CD14-positive monocyte (primary cell): ENCODE results near the gene ENTPD2. TPM values are rescaled to one million over a fixed set of nuclear protein-coding genes. Genes with fewer than 3 reads are reported as not detected.
"Not testable (repeated sequence)": the region's sequence is repeated elsewhere in the genome, so short reads cannot be mapped to it uniquely, and the experiment has no call there.

ENCODE experiments used
- DNase-seq, 3 donors: peaks; one replicate each; pipeline ENCODE4 v3.0.0-alpha.2; 2011 to 2022
- H2AFZ ChIP-seq: 2 replicates; pipeline ENCODE4 v1.6.0; 2012; ENCODE audit warnings: mild to moderate bottlenecking, low read depth, low read length, inconsistent platforms; ENCODE audit not compliant: insufficient read depth, poor library complexity, severe bottlenecking
- H3K27ac ChIP-seq, 2 donors: 1 replicate in 1 of 2; 2 replicates in 1 of 2; pipeline ENCODE4 v1.5.1; 2012 to 2013; ENCODE audit warnings: low read length in 2 of 2, control low read depth in 1 of 2, inconsistent platforms in 1 of 2, low read depth in 1 of 2, mild to moderate bottlenecking in 1 of 2
- H3K27me3 ChIP-seq, 2 donors: one replicate each; pipeline versions ENCODE4 v1.6.0 to v1.6.1; 2011 to 2013; ENCODE audit warnings: low read length in 2 of 2; ENCODE audit not compliant: control insufficient read depth in 2 of 2, insufficient read depth in 2 of 2
- H3K36me3 ChIP-seq, 2 donors: replicated peaks in 1 of 2; 1 replicate in 1 of 2; 2 replicates in 1 of 2; pipeline versions ENCODE4 v1.5.1 to v1.6.1; 2012 to 2013; ENCODE audit warnings: low read length in 2 of 2, control low read depth in 1 of 2, inconsistent platforms in 1 of 2, mild to moderate bottlenecking in 1 of 2; ENCODE audit not compliant: insufficient read depth in 2 of 2, control insufficient read depth in 1 of 2
- H3K4me1 ChIP-seq, 2 donors: 1 replicate in 1 of 2; 2 replicates in 1 of 2; pipeline versions ENCODE4 v1.5.1 to v1.6.1; 2012 to 2013; ENCODE audit warnings: low read length in 2 of 2, control low read depth in 1 of 2, inconsistent platforms in 1 of 2, mild to moderate bottlenecking in 1 of 2, moderate library complexity in 1 of 2; ENCODE audit not compliant: insufficient read depth in 2 of 2, control insufficient read depth in 1 of 2
- H3K4me2 ChIP-seq: replicated peaks from 2 replicates; pipeline ENCODE3; 2012; ENCODE audit warnings: low read length, moderate library complexity, mild to moderate bottlenecking; ENCODE audit not compliant: poor library complexity, severe bottlenecking; ENCODE audit errors: extremely low read depth
- H3K4me3 ChIP-seq, 3 experiments: fragments of 200-600 bp in 1 of 3; sonication (generic) in 1 of 3; replicated peaks in 1 of 3; 1 replicate in 2 of 3; 2 replicates in 1 of 3; pipeline ENCODE4 v1.5.1; 2011 to 2013; ENCODE audit warnings: low read length in 3 of 3, mild to moderate bottlenecking in 3 of 3, control low read depth in 2 of 3, low read depth in 2 of 3, inconsistent platforms in 1 of 3, moderate library complexity in 1 of 3
- H3K79me2 ChIP-seq: 2 replicates; pipeline ENCODE4 v1.6.0; 2012; ENCODE audit warnings: mild to moderate bottlenecking, control low read depth, inconsistent platforms, low read length, moderate library complexity; ENCODE audit not compliant: insufficient read depth
- H3K9ac ChIP-seq: 2 replicates; pipeline ENCODE4 v1.6.0; 2017; ENCODE audit warnings: low read length, mild to moderate bottlenecking; ENCODE audit not compliant: insufficient read depth, poor library complexity, severe bottlenecking
- H3K9me3 ChIP-seq, 2 donors: replicated peaks in 1 of 2; 1 replicate in 1 of 2; 2 replicates in 1 of 2; pipeline versions ENCODE4 v1.5.1 to v1.6.1; 2012 to 2013; ENCODE audit warnings: low read length in 2 of 2, control low read depth in 1 of 2; ENCODE audit not compliant: control insufficient read depth in 1 of 2, insufficient read depth in 1 of 2
- H4K20me1 ChIP-seq: 2 replicates; pipeline ENCODE4 v1.6.0; 2012; ENCODE audit warnings: mild to moderate bottlenecking, low read length, control low read depth, moderate library complexity; ENCODE audit not compliant: insufficient read depth
- H3K27ac Mint-ChIP-seq, 7 donors: one replicate each; pipeline ENCODE4 v1.8.0; 2020; ENCODE audit warnings: mild to moderate bottlenecking in 7 of 7, mixed read lengths in 7 of 7, moderate library complexity in 6 of 7, inconsistent platforms in 2 of 7
- H3K27me3 Mint-ChIP-seq, 3 donors: one replicate each; pipeline ENCODE4 v1.8.0; 2021 to 2022; ENCODE audit warnings: low read depth in 3 of 3, mild to moderate bottlenecking in 3 of 3, mixed read lengths in 3 of 3, moderate library complexity in 3 of 3, inconsistent platforms in 1 of 3
- H3K36me3 Mint-ChIP-seq, 2 donors: one replicate each; pipeline ENCODE4 v1.8.0; 2020; ENCODE audit warnings: mixed read lengths in 2 of 2, inconsistent platforms in 1 of 2, mild to moderate bottlenecking in 1 of 2
- H3K4me1 Mint-ChIP-seq: one replicate; pipeline ENCODE4 v1.8.0; 2020; ENCODE audit warnings: mild to moderate bottlenecking, mixed read lengths
- H3K4me3 Mint-ChIP-seq, 2 donors: one replicate each; pipeline ENCODE4 v1.8.0; 2020; ENCODE audit warnings: mild to moderate bottlenecking in 2 of 2, mixed read lengths in 2 of 2, moderate library complexity in 1 of 2
- H3K9me3 Mint-ChIP-seq, 7 donors: one replicate each; pipeline ENCODE4 v1.8.0; 2020 to 2022; ENCODE audit warnings: mixed read lengths in 7 of 7, mild to moderate bottlenecking in 6 of 7, moderate library complexity in 6 of 7, inconsistent platforms in 2 of 7
- CTCF ChIP-seq: fragments of 200-600 bp; IDR thresholded peaks from one replicate; pipeline ENCODE4 v1.8.0; 2022; ENCODE audit warnings: antibody characterized with exemption, mild to moderate bottlenecking
- WGBS: methylation state at CpG from one replicate; pipeline ENCODE4 v1.1.5; 2013; ENCODE audit warnings: missing lambda C conversion rate; ENCODE audit not compliant: insufficient coverage; 5-methylcytosine and 5-hydroxymethylcytosine counted together
- intact Hi-C, 2 donors: fragments of 100-400 bp; cut with micrococcal nuclease; formaldehyde crosslinking; loops; one replicate each; pipeline versions ENCODE4 v1.15.0 to v1.15.1; 2023
- polyA plus RNA-seq, 3 donors: library from polyadenylated mRNA; depleted of rRNA in 1 of 3; unstranded in 2 of 3; stranded (reverse) in 1 of 3; fragments of 300-500 nt in 2 of 3; fragments of >200 nt in 1 of 3; fragmentation: Illumina TruSeq in 2 of 3; gene quantifications; 1 replicate in 2 of 3; 2 replicates in 1 of 3; pipeline ENCODE4 v1.2.3, GENCODE V29; 2012 to 2021

The ENTPD2 gene
- polyA plus RNA-seq, 3 donors = not detected

GRCh38 chr9:137004285-137004684 is 49.6 kb downstream of the ENTPD2 start:
- H3K36me3 ChIP-seq, H3K9ac ChIP-seq, H3K36me3 Mint-ChIP-seq, DNase-seq, H3K27me3 Mint-ChIP-seq, intact Hi-C loops, H3K27ac ChIP-seq, H2AFZ ChIP-seq, H3K4me3 Mint-ChIP-seq, H3K79me2 ChIP-seq, H3K27ac Mint-ChIP-seq, H3K4me3 ChIP-seq, H4K20me1 ChIP-seq, H3K4me2 ChIP-seq, H3K9me3 ChIP-seq, H3K27me3 ChIP-seq: not testable (repeated sequence)
- H3K4me1 Mint-ChIP-seq = peaks cover 30% of the 10 kb centered on the region
- H3K4me1 ChIP-seq = peaks cover 29 to 30% of the 10 kb centered on the region in 2 donors
- peaks cover 4 to 16% (median 7%) of the 10 kb centered on the region in 7 donors for H3K9me3 Mint-ChIP-seq
- 21% methylated on average over 9 of the region's 17 CpGs for WGBS
- TF ChIP-seq CTCF = peak; percentile 71

- no peaks in the 10 kb centered on the region for H3K79me2 ChIP-seq
- H3K4me1 ChIP-seq = peaks cover 45 to 46% of the 10 kb centered on the region in 2 donors
- no peak overlapping the region for H3K9ac ChIP-seq
- Mint-ChIP-seq H3K27me3 (peaks cover 11 to 16% (median 12%) of the 10 kb centered on the region in 3 donors), H3K36me3 (peaks cover 0 to 2% of the 10 kb centered on the region in 2 donors), H3K27ac (no peak overlapping the region), H3K4me3 (no peak overlapping the region), H3K9me3 (peaks cover 4 to 16% (median 8%) of the 10 kb centered on the region in 7 donors), H3K4me1 (peaks cover 46% of the 10 kb centered on the region)
- no peak overlapping the region for H2AFZ ChIP-seq
- H3K36me3 ChIP-seq = no peaks in the 10 kb centered on the region
- no peak overlapping the region for H3K4me3 ChIP-seq
- no peaks in the 10 kb centered on the region for H4K20me1 ChIP-seq
- TF ChIP-seq CTCF = no peak
- H3K27me3 ChIP-seq = peaks cover 0 to 4% of the 10 kb centered on the region in 2 donors
- WGBS = 86% methylated on average over 10 of the region's 10 CpGs
- intact Hi-C loops = no loop called here
- no peak overlapping the region for H3K27ac ChIP-seq
- no peak for DNase-seq
- H3K9me3 ChIP-seq = peaks cover 0 to 10% of the 10 kb centered on the region in 2 donors
- no peak overlapping the region for H3K4me2 ChIP-seq
These were observed 51.2 kb downstream of the ENTPD2 start for GRCh38 chr9:137002646-137003041.
